Lower leg skin (tissue), 4 donors: ENCODE results near the gene USP2. TPM values are rescaled to one million over a fixed set of nuclear protein-coding genes. Genes with fewer than 3 reads are reported as not detected.

Source experiments
- DNase-seq, 2 donors: peaks; one replicate each; pipeline ENCODE4 v3.0.0-alpha.2; 2019; ENCODE audit warnings: low spot score in 2 of 2
- H3K4me3 ChIP-seq: fragments of 200-600 bp; sonication (generic); 2 replicates; pipeline ENCODE4 v1.5.1; 2017; ENCODE audit warnings: mild to moderate bottlenecking, low read depth; ENCODE audit not compliant: poor library complexity, severe bottlenecking
- CTCF ChIP-seq, 3 donors: fragments of 450-650 bp; IDR thresholded peaks; one replicate each; pipeline ENCODE4 v1.5.1; 2016; ENCODE audit warnings: antibody characterized with exemption in 3 of 3, mild to moderate bottlenecking in 3 of 3, moderate library complexity in 2 of 3
- POLR2A ChIP-seq, 2 donors: fragments of 450-650 bp; IDR thresholded peaks; one replicate each; pipeline ENCODE4 v1.6.1; 2016 to 2017; ENCODE audit warnings: antibody characterized with exemption in 2 of 2, mild to moderate bottlenecking in 1 of 2, moderate library complexity in 1 of 2
- WGBS, 2 donors: methylation state at CpG; one replicate each; pipeline ENCODE4 v1.1.5; 2018; 5-methylcytosine and 5-hydroxymethylcytosine counted together
- intact Hi-C: fragments of 100-400 bp; cut with DNase I; formaldehyde crosslinking; loops from one replicate; pipeline ENCODE4 v1.15.0; 2023; ENCODE audit warnings: low total_unique reads
- total RNA-seq, 4 donors: library from RNA; depleted of rRNA; stranded (reverse); fragments of >200 nt; gene quantifications; one replicate each; pipeline ENCODE4 v1.1.0, GENCODE V29; 2016

USP2 gene
- total RNA-seq, 4 donors from 2014 or later: 15.0 to 35.6 (median 18.1) TPM

DNA sequence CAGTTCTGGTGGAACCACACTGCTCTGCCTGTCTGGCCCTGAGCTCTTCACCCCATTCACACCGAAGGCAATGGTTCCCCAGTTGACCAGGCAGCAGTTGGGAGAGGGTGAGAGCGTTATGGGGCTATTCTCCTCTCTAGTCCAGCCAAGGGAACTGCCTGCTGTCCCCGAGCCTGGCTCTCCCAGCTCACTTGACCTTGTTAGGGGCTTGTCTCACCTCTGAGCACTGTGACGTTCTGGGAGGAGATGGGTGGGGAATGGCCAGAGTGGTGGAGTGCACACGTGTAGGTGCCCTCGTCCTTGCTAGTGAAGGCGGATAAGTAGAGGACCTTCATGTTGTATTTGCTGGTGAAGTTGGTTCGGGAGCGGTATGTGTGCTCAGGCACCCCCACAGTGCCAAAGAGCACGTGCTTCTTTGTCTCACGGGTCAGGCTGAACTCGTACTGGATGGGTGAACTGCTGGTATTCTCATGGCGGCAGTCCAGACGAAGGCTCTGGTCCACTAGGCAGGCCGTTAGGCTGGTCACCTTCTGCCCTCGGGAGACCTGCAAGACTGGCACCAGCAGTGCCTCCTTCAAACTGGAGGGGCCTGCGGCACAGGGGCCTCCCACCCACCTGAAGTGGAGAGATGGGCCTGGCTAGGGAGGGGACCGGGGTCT, 38.5 kb upstream of the USP2 start:
- no peak for DNase-seq
- H3K4me3 ChIP-seq: no peak overlapping the region
- intact Hi-C loops: no loop called here
- TF ChIP-seq POLR2A (IDR thresholded peaks at IDR 0.05) (no peak), CTCF (IDR thresholded peaks at IDR 0.05) (no peak)
- 82 to 87% methylated on average over 18 of the region's 18 CpGs for WGBS, 2 donors

- WGBS, 2 donors: 83 to 90% methylated on average over 5 of the region's 5 CpGs
- intact Hi-C loops: no loop called here
Measured at GRCh38 chr11:119419246-119419645, 37.8 kb upstream of the USP2 start.

DNA sequence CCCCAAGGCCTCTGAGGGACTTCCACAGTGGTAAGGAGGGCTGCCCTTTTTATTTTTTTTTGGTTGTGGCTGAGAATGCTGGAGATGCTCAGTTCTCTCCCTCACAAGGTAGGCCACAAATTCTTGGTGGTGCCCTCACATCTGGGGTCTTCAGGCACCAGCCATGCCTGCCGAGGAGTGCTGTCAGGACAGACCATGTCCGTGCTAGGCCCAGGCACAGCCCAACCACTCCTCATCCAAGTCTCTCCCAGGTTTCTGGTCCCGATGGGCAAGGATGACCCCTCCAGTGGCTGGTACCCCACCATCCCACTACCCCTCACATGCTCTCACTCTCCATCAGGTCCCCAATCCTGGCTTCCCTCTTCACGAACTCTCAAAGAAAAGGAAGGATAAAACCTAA, 37.3 kb upstream of the USP2 start:
- no peak for TF ChIP-seq POLR2A (IDR thresholded peaks at IDR 0.05)
- no peak for TF ChIP-seq CTCF (IDR thresholded peaks at IDR 0.05)
- intact Hi-C loops: no loop called here
- WGBS, 2 donors: 75 to 93% methylated on average over 2 to 4 of the region's 4 CpGs
- no peak overlapping the region for H3K4me3 ChIP-seq
- DNase-seq: no peak

More at GRCh38 chr11:119419246-119419645, 37.8 kb upstream of the USP2 start:
- TF ChIP-seq POLR2A (IDR thresholded peaks at IDR 0.05): no peak
- TF ChIP-seq CTCF (IDR thresholded peaks at IDR 0.05): no peak
- no peak overlapping the region for H3K4me3 ChIP-seq
- DNase-seq: no peak

- H3K4me3 ChIP-seq: no peak overlapping the region
- intact Hi-C loops: no loop called here
- peak in 1 of 2 donors; percentile 46 for DNase-seq
- 49 to 50% methylated on average over 17 to 19 of the region's 19 CpGs for WGBS, 2 donors
- TF ChIP-seq CTCF (IDR thresholded peaks at IDR 0.05): no peak
- TF ChIP-seq POLR2A (IDR thresholded peaks at IDR 0.05): no peak
Measured at GRCh38 chr11:119417726-119418540, 36.4 kb upstream of the USP2 start.

- DNase-seq: no peak
- H3K4me3 ChIP-seq: no peak overlapping the region
- 73 to 77% methylated on average over 16 of the region's 16 CpGs for WGBS, 2 donors
- intact Hi-C loops: no loop called here
- no peak for TF ChIP-seq POLR2A (IDR thresholded peaks at IDR 0.05)
- TF ChIP-seq CTCF (IDR thresholded peaks at IDR 0.05): no peak
Measured at GRCh38 chr11:119416606-119417580, 35.4 kb upstream of the USP2 start.
